GM21526 (cell line): Measurements from ENCODE around the gene TTC16.

Source experiments
- ATAC-seq: cut with Tn5 transposase; IDR thresholded peaks from one replicate; pipeline ENCODE4 v1.9.1; 2021; ENCODE audit warnings: moderate library complexity; ENCODE audit not compliant: unreplicated experiment, low FRiP score

The TTC16 gene

GRCh38 chr9:127761491-127761956 is 45.6 kb downstream of the TTC16 start:
- ATAC-seq, result no peak

- ATAC-seq, result no peak
Measured at GRCh38 chr9:127762111-127762676, 46.3 kb downstream of the TTC16 start.

- no peak for ATAC-seq
Measured at GRCh38 chr9:127763918-127764384, 48.1 kb downstream of the TTC16 start.

DNA sequence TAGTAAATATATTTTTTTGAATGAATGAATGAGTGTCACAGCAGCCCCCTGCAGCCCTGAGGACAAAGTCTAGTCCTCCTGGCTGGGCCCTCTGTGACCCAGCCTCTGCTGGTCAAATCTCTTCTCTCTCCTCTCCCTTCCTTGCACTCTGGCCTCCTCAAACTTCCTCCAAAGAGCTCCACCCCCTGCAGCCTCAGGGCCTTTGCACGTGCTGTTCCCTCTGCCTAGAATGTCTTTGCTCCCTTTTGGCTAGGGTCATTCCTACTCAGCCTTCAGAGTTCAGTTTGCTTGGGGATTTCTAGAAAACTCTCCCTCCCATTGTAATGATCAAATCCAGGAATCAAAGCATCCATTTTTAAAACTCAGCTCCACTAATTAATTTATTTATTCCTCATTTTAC is 49.5 kb downstream of the TTC16 start:
- no peak for ATAC-seq

- no peak for ATAC-seq
Measured at GRCh38 chr9:127767410-127767809, 51.5 kb downstream of the TTC16 start.

GRCh38 chr9:127767909-127768331 is 52.0 kb downstream of the TTC16 start:
- ATAC-seq, result no peak

DNA sequence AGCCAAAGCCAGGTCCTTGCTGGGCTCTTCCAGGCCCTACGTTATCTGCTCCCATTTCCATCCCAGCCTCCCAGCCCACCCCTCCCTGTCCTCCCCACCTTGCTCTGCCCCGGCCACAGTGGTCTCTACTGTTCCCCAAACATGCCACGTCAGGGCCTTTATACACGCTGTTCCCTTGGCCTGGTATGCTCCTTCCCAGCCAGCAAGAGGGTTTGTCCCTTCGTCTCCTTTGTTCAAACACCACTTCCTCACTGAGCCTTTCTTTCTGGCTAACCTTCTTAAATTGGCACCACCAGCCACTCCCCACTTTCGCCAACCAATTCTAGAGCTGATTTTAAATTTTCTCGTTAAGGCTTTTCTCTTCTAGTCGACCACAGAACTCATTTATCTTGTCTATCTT is 52.8 kb downstream of the TTC16 start:
- no peak for ATAC-seq

GRCh38 chr9:127769101-127769500 is 53.2 kb downstream of the TTC16 start:
- ATAC-seq, result no peak

DNA sequence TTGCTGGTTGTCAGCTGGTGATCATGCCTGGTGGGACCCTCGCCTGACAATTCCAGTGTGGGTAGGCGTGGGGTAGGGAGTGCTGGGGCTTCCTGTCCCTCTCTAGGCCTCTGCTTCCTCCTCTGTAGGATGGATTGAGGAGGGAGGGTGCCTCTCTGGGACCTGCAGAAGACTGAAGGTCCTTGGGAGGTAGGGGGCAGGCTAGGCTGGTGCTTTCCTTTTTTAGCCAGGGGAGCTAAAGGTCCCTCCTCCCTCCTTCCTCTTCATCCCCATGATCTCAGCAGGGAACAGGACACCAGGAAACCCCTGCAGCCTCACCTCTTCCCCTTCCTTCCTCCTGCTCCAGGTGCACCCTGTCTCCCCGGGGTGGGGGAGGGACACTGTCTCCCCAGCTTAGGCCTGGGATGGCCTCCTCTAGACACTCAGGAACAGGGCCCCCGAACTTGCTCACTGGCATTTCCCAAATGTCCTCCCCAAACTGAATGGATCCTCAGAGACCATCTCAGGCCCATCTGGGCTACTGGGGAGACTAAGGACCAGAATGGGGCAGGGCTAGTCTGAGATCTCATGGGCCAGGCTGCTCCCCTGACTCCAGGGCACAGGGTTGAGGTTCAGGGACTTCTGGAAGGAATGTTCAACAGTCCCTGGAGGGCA is 54.2 kb downstream of the TTC16 start:
- ATAC-seq, result no peak

- no peak for ATAC-seq
Measured at GRCh38 chr9:127770583-127770904, 54.7 kb downstream of the TTC16 start.

DNA sequence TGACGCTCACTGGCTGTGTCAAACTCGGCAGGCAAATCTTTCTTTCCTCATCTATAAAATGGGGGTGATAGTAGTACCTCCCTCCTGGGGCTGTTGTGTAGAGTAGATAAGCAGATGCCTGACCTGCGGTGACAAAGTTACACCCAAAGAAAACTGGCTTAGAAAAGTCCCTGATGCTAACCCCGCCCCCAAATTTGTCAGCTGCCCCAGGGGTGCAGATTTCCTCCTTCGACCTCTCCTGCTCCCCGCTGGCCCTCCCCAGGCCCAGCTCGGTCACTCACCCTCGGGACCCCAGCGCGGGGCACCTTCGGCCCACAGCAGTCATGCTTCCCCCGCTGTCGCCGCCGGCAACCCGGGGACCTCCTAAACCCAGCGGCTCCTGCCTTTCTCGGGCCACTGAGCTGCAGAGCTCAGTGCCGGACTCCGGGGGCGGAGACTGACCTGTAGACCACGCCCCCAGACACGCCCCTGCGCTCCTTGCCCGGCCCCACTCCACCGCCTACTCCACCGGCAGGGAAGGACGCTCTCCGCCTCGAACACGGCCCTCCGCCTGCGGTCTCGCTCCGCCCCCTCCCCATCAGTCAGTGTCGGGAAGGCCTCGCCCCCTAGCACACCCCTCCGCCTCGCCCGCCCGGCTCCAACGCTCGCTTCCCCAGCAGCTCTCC is 55.2 kb downstream of the TTC16 start:
- peak; percentile 70 for ATAC-seq

- ATAC-seq, result no peak
Measured at GRCh38 chr9:127771570-127772189, 55.8 kb downstream of the TTC16 start.

DNA sequence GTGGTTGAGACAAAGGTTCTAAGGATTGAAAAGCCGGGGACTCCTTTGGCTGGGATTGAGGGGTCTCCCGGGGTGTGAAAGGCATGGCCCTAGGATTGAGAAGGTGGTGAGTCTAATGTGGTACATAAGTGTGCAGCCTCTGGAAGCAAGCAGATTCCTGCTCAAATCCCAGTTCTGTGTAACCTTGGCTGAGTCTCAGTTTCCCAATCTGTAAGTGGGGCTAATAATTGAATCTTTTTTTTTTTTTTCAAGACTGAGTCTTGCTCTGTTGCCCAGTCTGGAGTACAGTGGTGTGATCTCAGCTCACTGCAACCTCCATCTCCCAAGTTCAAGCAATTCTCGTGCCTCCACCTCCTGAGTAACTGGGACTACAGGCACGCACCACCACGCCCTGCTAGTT is 56.7 kb downstream of the TTC16 start:
- no peak for ATAC-seq

DNA sequence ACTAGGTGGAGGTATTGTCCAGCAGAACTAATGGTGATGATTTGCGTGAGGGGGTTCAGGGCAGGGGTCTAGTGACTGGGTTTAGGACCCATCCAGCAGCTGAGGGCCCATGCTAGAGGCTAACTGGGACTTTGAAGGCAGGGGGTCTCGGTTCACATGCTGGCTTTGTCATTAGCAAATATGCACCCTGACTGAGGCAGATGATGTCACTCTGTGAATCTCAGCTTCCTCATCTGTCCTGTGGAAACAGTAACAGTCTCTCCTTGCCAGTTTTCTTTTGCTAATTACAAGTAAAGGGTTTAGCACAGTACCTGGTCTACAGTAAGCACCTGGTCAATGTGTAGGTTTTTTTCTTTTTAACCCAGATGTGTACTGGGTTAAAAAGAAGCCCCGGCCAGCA is 57.4 kb downstream of the TTC16 start:
- ATAC-seq, result no peak

GRCh38 chr9:127773981-127774380 is 58.1 kb downstream of the TTC16 start:
- ATAC-seq, result no peak

DNA sequence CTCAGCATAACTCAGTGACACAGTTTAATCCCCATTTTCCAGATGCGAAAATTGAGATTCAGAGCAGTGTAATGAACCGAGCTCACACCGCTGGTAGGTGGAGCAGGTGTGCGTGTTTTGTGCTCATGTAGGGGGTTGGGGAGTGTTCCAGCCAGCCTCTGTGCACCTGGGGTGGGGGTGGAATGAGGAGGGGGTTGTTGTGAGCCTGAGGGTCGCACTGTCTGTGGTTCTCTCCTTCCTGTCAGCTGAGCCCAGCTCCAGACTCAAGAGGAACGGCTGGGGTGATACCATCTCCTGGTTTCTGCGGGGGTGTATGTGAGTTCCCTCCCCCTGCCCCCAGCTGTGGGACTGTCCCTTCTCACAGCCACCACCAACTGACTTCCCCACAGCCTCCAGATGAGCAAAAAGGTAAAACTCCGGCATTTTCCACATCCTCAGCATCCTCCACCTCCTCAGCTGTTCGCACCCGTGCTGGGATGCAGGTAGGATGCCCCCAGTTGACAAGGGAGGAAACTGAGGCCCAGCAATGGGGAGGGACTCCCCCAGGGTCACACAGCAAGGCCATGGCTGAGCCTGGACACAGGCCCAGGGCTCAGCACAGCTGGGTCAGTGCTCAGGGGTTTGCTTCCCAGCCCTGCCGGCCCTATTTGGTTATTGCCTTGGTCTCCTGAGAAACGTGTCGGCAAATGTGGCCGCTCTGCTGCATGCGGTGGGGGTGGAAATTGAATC is 60.5 kb downstream of the TTC16 start:
- ATAC-seq, result no peak

DNA sequence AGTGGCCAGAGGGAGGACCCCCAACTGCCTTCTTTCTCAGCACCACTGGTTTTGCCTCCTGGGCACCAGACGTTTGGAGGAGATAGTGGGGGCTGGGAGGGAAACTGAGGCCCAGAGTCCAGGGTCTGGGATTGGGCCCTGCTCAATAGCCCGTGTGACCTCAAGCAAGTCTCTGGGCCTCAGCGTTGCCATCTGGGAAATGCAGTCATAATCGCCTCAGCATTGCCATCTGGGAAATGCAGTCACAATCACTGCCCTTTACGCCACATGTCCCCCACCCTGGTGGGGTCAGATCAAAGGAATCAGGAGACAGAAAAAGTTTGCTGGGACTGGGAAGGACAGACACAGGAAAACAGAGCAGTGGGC is 61.0 kb downstream of the TTC16 start:
- no peak for ATAC-seq

DNA sequence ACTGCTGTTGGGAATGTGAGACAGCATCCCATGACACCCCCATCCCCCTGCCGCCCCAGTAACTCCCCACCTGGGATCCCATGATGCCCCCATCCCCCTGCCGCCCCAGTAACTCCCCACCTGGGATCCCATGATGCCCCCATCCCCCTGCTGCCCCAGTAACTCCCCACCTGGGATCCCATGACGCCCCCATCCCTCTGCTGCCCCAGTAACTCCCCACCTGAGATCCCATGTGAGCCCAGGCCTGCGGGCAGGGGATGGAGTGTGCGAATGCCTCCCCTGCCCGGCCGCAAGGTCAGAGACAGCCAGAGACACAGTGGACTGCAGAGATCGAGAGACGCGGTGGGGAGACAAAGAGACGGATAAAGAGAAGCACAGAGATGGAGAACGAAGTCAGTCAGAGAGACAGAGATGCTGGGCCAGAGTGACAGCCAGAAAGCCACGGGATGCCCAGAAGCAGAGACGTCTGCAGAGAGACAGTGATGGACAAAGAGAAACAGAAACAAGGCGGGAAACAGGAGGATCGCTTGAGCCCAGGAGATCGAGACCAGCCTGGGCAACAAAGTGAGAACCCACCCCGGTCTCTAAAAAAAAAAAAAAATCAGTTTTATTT is 61.6 kb downstream of the TTC16 start:
- no peak for ATAC-seq

GRCh38 chr9:127778280-127779135 is 62.6 kb downstream of the TTC16 start, which contains the start of gene SH2D3C:
Gene SH2D3C, minus strand, starts transcription at chr9:127778666. Its CDS starts 39 bp downstream, at chr9:127778627.
- ATAC-seq, result no peak
